ENCODE data around the gene ANO6.

GRCh38 chr12:45425426-45425825 lies 209.5 kb downstream of the ANO6 start:
- TF ChIP-seq CTCF (conservative IDR thresholded peaks at IDR 0.05 in 1 of 2, IDR thresholded peaks at IDR 0.05 in 1 of 2; ENCODE audit: extremely low read depth in 1 of 2, insufficient read depth in 1 of 2, low read depth in 1 of 2, low read length in 2 of 2) (no peak), EZH2 (IDR thresholded peaks at IDR 0.05; ENCODE audit: borderline replicate concordance, low read length) (no peak)

Data from mammary epithelial cell (primary cell).